ENCODE results near the gene GPR39.

- no peak for TF ChIP-seq CTCF (IDR thresholded peaks at IDR 0.05)
- no peak for TF ChIP-seq POLR2A (IDR thresholded peaks at IDR 0.05)
These were observed 42.1 kb upstream of the GPR39 start for GRCh38 chr2:132374551-132374950.

All from uterus (tissue), 2 donors.